Activated CD8-positive, alpha-beta T cell treated with anti-CD3 and anti-CD28 coated beads for 36 hours (primary cell): ENCODE results near the gene TLE2. TPM values are rescaled to one million over a fixed set of nuclear protein-coding genes. Genes with fewer than 3 reads are reported as not detected.

Experiments
- ATAC-seq: fragments of 200-7000 bp; cut with Tn5 transposase; one replicate; pipeline ENCODE4 v1.10.0; 2021; ENCODE audit warnings: mild to moderate bottlenecking, moderate library complexity
- CTCF ChIA-PET: fragments of 350-600 bp; sonication (Branson Sonifier 250); formaldehyde crosslinking; loops from one replicate; lab custom pipeline; 2021; ENCODE audit warnings: antibody characterized with exemption; lab: Charles Lee
- POLR2A ChIA-PET: fragments of 350-600 bp; sonication (Branson Sonifier 250); formaldehyde crosslinking; loops from one replicate; lab custom pipeline; 2021; ENCODE audit warnings: antibody characterized with exemption; lab: Charles Lee
- DNase-seq: peaks from one replicate; pipeline ENCODE4 v3.0.0-alpha.2; 2020
- H3K27ac Mint-ChIP-seq: one replicate; pipeline ENCODE4 v1.8.0; 2021; ENCODE audit warnings: mild to moderate bottlenecking, mixed read lengths
- H3K27me3 Mint-ChIP-seq: one replicate; pipeline ENCODE4 v1.8.0; 2021; ENCODE audit warnings: mixed read lengths
- H3K36me3 Mint-ChIP-seq: one replicate; pipeline ENCODE4 v1.8.0; 2021; ENCODE audit warnings: low read depth, mixed read lengths
- H3K4me1 Mint-ChIP-seq: one replicate; pipeline ENCODE4 v1.8.0; 2021; ENCODE audit warnings: low read depth, mixed read lengths
- H3K4me3 Mint-ChIP-seq: one replicate; pipeline ENCODE4 v1.8.0; 2021; ENCODE audit warnings: mild to moderate bottlenecking, moderate library complexity, mixed read lengths
- H3K9me3 Mint-ChIP-seq: one replicate; pipeline ENCODE4 v1.8.0; 2021; ENCODE audit warnings: mixed read lengths
- CTCF ChIP-seq: fragments of 200-600 bp; IDR thresholded peaks from one replicate; pipeline ENCODE4 v1.8.0; 2022; ENCODE audit warnings: antibody characterized with exemption, mild to moderate bottlenecking
- intact Hi-C: fragments of 100-400 bp; cut with micrococcal nuclease; formaldehyde crosslinking; loops from one replicate; pipeline ENCODE4 v1.10.0; 2022
- total RNA-seq, 2 experiments: library from RNA; stranded (reverse); gene quantifications; one replicate each; pipeline ENCODE4 v1.2.3, GENCODE V29; 2021

TLE2 gene
- total RNA-seq, 2 experiments from 2014 or later, result 2.8 to 3.0 TPM

GRCh38 chr19:3047496-3048189 lies 18.6 kb upstream of the TLE2 start:
- no peak for TF ChIP-seq CTCF
- H3K36me3 Mint-ChIP-seq, result peaks cover under 1% of the 10 kb centered on the region
- intact Hi-C loops, result no loop called here
- DNase-seq (peak; percentile 83), ATAC-seq (peak; percentile 79)
- no peaks in the 10 kb centered on the region for H3K27me3 Mint-ChIP-seq
- peak overlapping the region; percentile 65 for H3K4me3 Mint-ChIP-seq
- peak overlapping the region; percentile 30 for H3K27ac Mint-ChIP-seq
- H3K9me3 Mint-ChIP-seq, result no peaks in the 10 kb centered on the region
- ChIA-PET CTCF (no interaction called here), POLR2A (interaction anchor here (0.7 kb wide), 1 partner anchor 430 kb away, joined by 4 read pairs; no protein-coding TSS in a partner anchor)
- peaks cover 10% of the 10 kb centered on the region for H3K4me1 Mint-ChIP-seq

- TF ChIP-seq CTCF, result no peak
- ChIA-PET CTCF (no interaction called here), POLR2A (interaction anchor here (0.7 to 0.9 kb wide), 2 partner anchors 11 to 431 kb away, joined by 3 to 4 read pairs; no protein-coding TSS in a partner anchor)
- no peak for DNase-seq
- peaks cover 12% of the 10 kb centered on the region for H3K4me1 Mint-ChIP-seq
- no peak for ATAC-seq
- no peaks in the 10 kb centered on the region for H3K36me3 Mint-ChIP-seq
- no peak overlapping the region for H3K4me3 Mint-ChIP-seq
- H3K27ac Mint-ChIP-seq, result no peak overlapping the region
- intact Hi-C loops, result no loop called here
- H3K9me3 Mint-ChIP-seq, result no peaks in the 10 kb centered on the region
- no peaks in the 10 kb centered on the region for H3K27me3 Mint-ChIP-seq
Observed at GRCh38 chr19:3046698-3047495, 17.8 kb upstream of the TLE2 start.

GRCh38 chr19:3045885-3046697 lies 17.0 kb upstream of the TLE2 start:
- H3K27ac Mint-ChIP-seq, result no peak overlapping the region
- no peaks in the 10 kb centered on the region for H3K27me3 Mint-ChIP-seq
- no peak overlapping the region for H3K4me3 Mint-ChIP-seq
- intact Hi-C loops, result no loop called here
- no peak for DNase-seq
- no peak for TF ChIP-seq CTCF
- ChIA-PET CTCF (interaction anchor here (1.4 kb wide), 1 partner anchor 10 kb away, joined by 3 read pairs; no protein-coding TSS in a partner anchor), POLR2A (interaction anchor here (0.5 to 0.9 kb wide), 2 partner anchors 10 to 468 kb away, joined by 3 read pairs; no protein-coding TSS in a partner anchor)
- no peak for ATAC-seq
- peaks cover 16% of the 10 kb centered on the region for H3K4me1 Mint-ChIP-seq
- H3K36me3 Mint-ChIP-seq, result no peaks in the 10 kb centered on the region
- no peaks in the 10 kb centered on the region for H3K9me3 Mint-ChIP-seq

- no peak for DNase-seq
- Mint-ChIP-seq H3K4me3 (no peak overlapping the region), H3K27ac (no peak overlapping the region), H3K4me1 (peaks cover 16% of the 10 kb centered on the region), H3K36me3 (no peaks in the 10 kb centered on the region), H3K9me3 (no peaks in the 10 kb centered on the region), H3K27me3 (no peaks in the 10 kb centered on the region)
- ATAC-seq, result no peak
- ChIA-PET POLR2A (interaction anchor here (0.6 to 1.2 kb wide), 2 partner anchors 13 to 99 kb away, joined by 3 to 4 read pairs; no protein-coding TSS in a partner anchor), CTCF (interaction anchor here (1.4 kb wide), 1 partner anchor 9 kb away, joined by 3 read pairs; no protein-coding TSS in a partner anchor)
- intact Hi-C loops, result no loop called here
- TF ChIP-seq CTCF, result no peak
Observed at GRCh38 chr19:3045191-3045590, 16.1 kb upstream of the TLE2 start.
